ENCODE measurements around the gene SMAP2.
"Not testable (repeated sequence)": the region's sequence is repeated elsewhere in the genome, so short reads cannot be mapped to it uniquely, and the experiment has no call there.

Gene SMAP2

GRCh38 chr1:40371707-40372258 lies 1.7 kb upstream of the SMAP2 start:
- DNase-seq: no peak

- no peak for DNase-seq
Measured at GRCh38 chr1:40372658-40373322, 737 bp upstream of the SMAP2 start.

GRCh38 chr1:40377512-40377911 lies 4.0 kb downstream of the SMAP2 start:
- DNase-seq: no peak

- DNase-seq: no peak
Measured at GRCh38 chr1:40379785-40380452, 6.4 kb downstream of the SMAP2 start.

GRCh38 chr1:40380817-40381216 lies 7.3 kb downstream of the SMAP2 start:
- DNase-seq: no peak

GRCh38 chr1:40381268-40382107 lies 8.0 kb downstream of the SMAP2 start:
- no peak for DNase-seq

- no peak for DNase-seq
Measured at GRCh38 chr1:40382108-40382460, 8.6 kb downstream of the SMAP2 start.

GRCh38 chr1:40382601-40383000 lies 9.1 kb downstream of the SMAP2 start:
- DNase-seq: no peak

GRCh38 chr1:40383095-40383487 lies 9.6 kb downstream of the SMAP2 start:
- DNase-seq: peak in 29 of 56 donors; percentile 10 to 55 (median 27)

GRCh38 chr1:40383488-40384412 lies 10.2 kb downstream of the SMAP2 start:
- no peak for DNase-seq

GRCh38 chr1:40384413-40384762 lies 10.9 kb downstream of the SMAP2 start:
- DNase-seq: no peak

GRCh38 chr1:40384887-40385286 lies 11.4 kb downstream of the SMAP2 start:
- no peak for DNase-seq

GRCh38 chr1:40385437-40386358 lies 12.2 kb downstream of the SMAP2 start:
- no peak for DNase-seq

GRCh38 chr1:40386359-40386723 lies 12.8 kb downstream of the SMAP2 start:
- no peak for DNase-seq

- no peak for DNase-seq
Measured at GRCh38 chr1:40386796-40387195, 13.3 kb downstream of the SMAP2 start.

GRCh38 chr1:40387381-40388306 lies 14.1 kb downstream of the SMAP2 start:
- not testable (repeated sequence) for DNase-seq

- not testable (repeated sequence) for DNase-seq
Measured at GRCh38 chr1:40388456-40389321, 15.2 kb downstream of the SMAP2 start.

GRCh38 chr1:40389322-40389803 lies 15.8 kb downstream of the SMAP2 start:
- DNase-seq: no peak

Measured in nucleus accumbens (tissue), 56 donors.